ENCODE data around the gene PHC3.
A peak's percentile ranks its signal among the peaks of the same experiment; 100 is the strongest.
"Not testable (repeated sequence)": the region's sequence is repeated elsewhere in the genome, so short reads cannot be mapped to it uniquely, and the experiment has no call there.

PHC3 gene

GRCh38 chr3:170128259-170128976, 53.1 kb downstream of the PHC3 start:
- FAIRE-seq, result peak; percentile 21

GRCh38 chr3:170117134-170117533, 64.4 kb downstream of the PHC3 start:
- FAIRE-seq, result no peak

GRCh38 chr3:170114165-170114564, 67.4 kb downstream of the PHC3 start:
- not testable (repeated sequence) for FAIRE-seq

- FAIRE-seq, result no peak
Measured at GRCh38 chr3:170111147-170111771, 70.3 kb downstream of the PHC3 start.

GRCh38 chr3:170109579-170110293, 71.8 kb downstream of the PHC3 start:
- no peak for FAIRE-seq

GRCh38 chr3:170108955-170109354, 72.6 kb downstream of the PHC3 start:
- no peak for FAIRE-seq

GRCh38 chr3:170107941-170108340, 73.6 kb downstream of the PHC3 start:
- no peak for FAIRE-seq

- no peak for FAIRE-seq
Measured at GRCh38 chr3:170102431-170102830, 79.1 kb downstream of the PHC3 start.

GRCh38 chr3:170100944-170101343, 80.6 kb downstream of the PHC3 start:
- no peak for FAIRE-seq

GRCh38 chr3:170098753-170099152, 82.8 kb downstream of the PHC3 start:
- FAIRE-seq, result no peak

- FAIRE-seq, result no peak
Measured at GRCh38 chr3:170096342-170096741, 85.2 kb downstream of the PHC3 start.

- no peak for FAIRE-seq
Measured at GRCh38 chr3:170095771-170096170, 85.8 kb downstream of the PHC3 start.

- no peak for FAIRE-seq
Measured at GRCh38 chr3:170092907-170093306, 88.6 kb downstream of the PHC3 start.

GRCh38 chr3:170090601-170090981, 90.9 kb downstream of the PHC3 start:
- FAIRE-seq, result no peak

- FAIRE-seq, result no peak
Measured at GRCh38 chr3:170089862-170090600, 91.5 kb downstream of the PHC3 start.

- no peak for FAIRE-seq
Measured at GRCh38 chr3:170085396-170085795, 96.1 kb downstream of the PHC3 start.

GRCh38 chr3:170083343-170083742, 98.2 kb downstream of the PHC3 start:
- FAIRE-seq, result no peak

GRCh38 chr3:170081079-170081741, 100.3 kb downstream of the PHC3 start:
- no peak for FAIRE-seq

GRCh38 chr3:170080605-170081004, 100.9 kb downstream of the PHC3 start:
- no peak for FAIRE-seq

- FAIRE-seq, result no peak
Measured at GRCh38 chr3:170079536-170080165, 101.9 kb downstream of the PHC3 start.

- no peak for FAIRE-seq
Measured at GRCh38 chr3:170078620-170079281, 102.8 kb downstream of the PHC3 start.

GRCh38 chr3:170077361-170077760, 104.2 kb downstream of the PHC3 start:
- no peak for FAIRE-seq
